ENCODE measurements around the gene RAB19.
A peak's percentile ranks its signal among the peaks of the same experiment; 100 is the strongest.

RAB19 gene

GRCh38 chr7:140404565-140405065 lies 757 bp downstream of the RAB19 start (continued):
- TF ChIP-seq PRDM2 (tag by site-specific recombination; IDR thresholded peaks at IDR 0.05; ENCODE audit: borderline replicate concordance) (no peak), GLIS1 (tag by site-specific recombination; IDR thresholded peaks at IDR 0.05) (peak; percentile 19; the same call in 1 of the 2 replicates), ZNF792 (tag by site-specific recombination; IDR thresholded peaks at IDR 0.05) (no peak), MZF1 (tag by site-specific recombination; IDR thresholded peaks at IDR 0.05; ENCODE audit: borderline replicate concordance) (no peak; the same call in 1 of the 2 replicates), ZBTB17 (tag by site-specific recombination; IDR thresholded peaks at IDR 0.05) (peak; percentile 75), HIC1 (tag by site-specific recombination; IDR thresholded peaks at IDR 0.05) (no peak), ZNF341 (tag by site-specific recombination; IDR thresholded peaks at IDR 0.05; ENCODE audit: low read depth) (no peak), ZNF707 (tag by site-specific recombination; IDR thresholded peaks at IDR 0.05) (no peak), ZNF138 (tag by site-specific recombination; IDR thresholded peaks at IDR 0.05; ENCODE audit: borderline replicate concordance) (no peak)

- ChIA-PET POLR2A (no interaction called here), CTCF (no interaction called here)
- no peak overlapping the region for H3K27ac ChIP-seq (ENCODE audit: extremely low read depth, low read depth, low read length)
- no peaks in the 10 kb centered on the region for H3K4me1 ChIP-seq (ENCODE audit: control insufficient read depth, insufficient read depth, low read length)
- H3K9me3 ChIP-seq (ENCODE audit: control insufficient read depth, insufficient read depth, low read depth, low read length) = no peaks in the 10 kb centered on the region
- H3K4me3 ChIP-seq (ENCODE audit: low read depth, low read length) = no peak overlapping the region
- no peak for TF ChIP-seq SP2 (tag by site-specific recombination; IDR thresholded peaks at IDR 0.05)
- no peak for TF ChIP-seq ZNF529 (tag by site-specific recombination; IDR thresholded peaks at IDR 0.05; ENCODE audit: insufficient replicate concordance)
- TF ChIP-seq ZNF639 (tag by site-specific recombination; IDR thresholded peaks at IDR 0.05) = no peak
- no peak for TF ChIP-seq ZXDB (tag by site-specific recombination; IDR thresholded peaks at IDR 0.05)
- TF ChIP-seq ZNF629 (tag by site-specific recombination; IDR thresholded peaks at IDR 0.05) = no peak
- TF ChIP-seq ZNF423 (tag by site-specific recombination; IDR thresholded peaks at IDR 0.05) = no peak
- no peak for TF ChIP-seq ZFP41 (tag by site-specific recombination; IDR thresholded peaks at IDR 0.05; ENCODE audit: borderline replicate concordance)
- TF ChIP-seq ZNF175 (tag by site-specific recombination; IDR thresholded peaks at IDR 0.05) = no peak
- TF ChIP-seq, protein P1, sequence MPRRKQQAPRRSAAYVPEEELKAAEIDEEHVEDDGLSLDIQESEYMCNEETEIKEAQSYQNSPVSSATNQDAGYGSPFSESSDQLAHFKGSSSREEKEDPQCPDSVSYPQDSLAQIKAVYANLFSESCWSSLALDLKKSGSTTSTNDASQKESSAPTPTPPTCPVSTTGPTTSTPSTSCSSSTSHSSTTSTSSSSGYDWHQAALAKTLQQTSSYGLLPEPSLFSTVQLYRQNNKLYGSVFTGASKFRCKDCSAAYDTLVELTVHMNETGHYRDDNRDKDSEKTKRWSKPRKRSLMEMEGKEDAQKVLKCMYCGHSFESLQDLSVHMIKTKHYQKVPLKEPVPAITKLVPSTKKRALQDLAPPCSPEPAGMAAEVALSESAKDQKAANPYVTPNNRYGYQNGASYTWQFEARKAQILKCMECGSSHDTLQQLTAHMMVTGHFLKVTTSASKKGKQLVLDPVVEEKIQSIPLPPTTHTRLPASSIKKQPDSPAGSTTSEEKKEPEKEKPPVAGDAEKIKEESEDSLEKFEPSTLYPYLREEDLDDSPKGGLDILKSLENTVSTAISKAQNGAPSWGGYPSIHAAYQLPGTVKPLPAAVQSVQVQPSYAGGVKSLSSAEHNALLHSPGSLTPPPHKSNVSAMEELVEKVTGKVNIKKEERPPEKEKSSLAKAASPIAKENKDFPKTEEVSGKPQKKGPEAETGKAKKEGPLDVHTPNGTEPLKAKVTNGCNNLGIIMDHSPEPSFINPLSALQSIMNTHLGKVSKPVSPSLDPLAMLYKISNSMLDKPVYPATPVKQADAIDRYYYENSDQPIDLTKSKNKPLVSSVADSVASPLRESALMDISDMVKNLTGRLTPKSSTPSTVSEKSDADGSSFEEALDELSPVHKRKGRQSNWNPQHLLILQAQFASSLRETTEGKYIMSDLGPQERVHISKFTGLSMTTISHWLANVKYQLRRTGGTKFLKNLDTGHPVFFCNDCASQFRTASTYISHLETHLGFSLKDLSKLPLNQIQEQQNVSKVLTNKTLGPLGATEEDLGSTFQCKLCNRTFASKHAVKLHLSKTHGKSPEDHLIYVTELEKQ (tag by site-specific recombination; IDR thresholded peaks at IDR 0.05; ENCODE audit: borderline replicate concordance) = no peak
- no peak for TF ChIP-seq ZNF654 (tag by site-specific recombination; IDR thresholded peaks at IDR 0.05; ENCODE audit: low read depth)
- no peaks in the 10 kb centered on the region for H3K36me3 ChIP-seq (ENCODE audit: control insufficient read depth in 2 of 2, insufficient read depth in 1 of 2, low read length in 2 of 2)
Measured at GRCh38 chr7:140415361-140415760, 11.5 kb downstream of the RAB19 start.

Measured in HEK293 (cell line).